Mucosa of stomach (tissue), 1 donor: Measurements from ENCODE around the gene LINC01488.

Experiments
- H3K27me3 ChIP-seq: one replicate; pipeline ENCODE4 v1.7.0; 2013; ENCODE audit warnings: mild to moderate bottlenecking, low read length; ENCODE audit not compliant: control insufficient read depth, insufficient read depth
- H3K36me3 ChIP-seq: one replicate; pipeline ENCODE4 v1.7.0; 2013; ENCODE audit warnings: low read length; ENCODE audit not compliant: control insufficient read depth, insufficient read depth
- H3K4me1 ChIP-seq: one replicate; pipeline ENCODE4 v1.7.0; 2013; ENCODE audit warnings: mild to moderate bottlenecking, low read length; ENCODE audit not compliant: control insufficient read depth, insufficient read depth
- H3K4me3 ChIP-seq: one replicate; pipeline ENCODE4 v1.7.0; 2013; ENCODE audit warnings: low read length
- H3K9ac ChIP-seq: one replicate; pipeline ENCODE4 v1.7.0; 2013; ENCODE audit warnings: mild to moderate bottlenecking, low read length, moderate library complexity
- H3K9me3 ChIP-seq: one replicate; pipeline ENCODE4 v1.7.0; 2013; ENCODE audit warnings: mild to moderate bottlenecking, low read length, moderate library complexity; ENCODE audit not compliant: control insufficient read depth
- donor health status: Pancreatic carcinoma.

LINC01488 gene

DNA sequence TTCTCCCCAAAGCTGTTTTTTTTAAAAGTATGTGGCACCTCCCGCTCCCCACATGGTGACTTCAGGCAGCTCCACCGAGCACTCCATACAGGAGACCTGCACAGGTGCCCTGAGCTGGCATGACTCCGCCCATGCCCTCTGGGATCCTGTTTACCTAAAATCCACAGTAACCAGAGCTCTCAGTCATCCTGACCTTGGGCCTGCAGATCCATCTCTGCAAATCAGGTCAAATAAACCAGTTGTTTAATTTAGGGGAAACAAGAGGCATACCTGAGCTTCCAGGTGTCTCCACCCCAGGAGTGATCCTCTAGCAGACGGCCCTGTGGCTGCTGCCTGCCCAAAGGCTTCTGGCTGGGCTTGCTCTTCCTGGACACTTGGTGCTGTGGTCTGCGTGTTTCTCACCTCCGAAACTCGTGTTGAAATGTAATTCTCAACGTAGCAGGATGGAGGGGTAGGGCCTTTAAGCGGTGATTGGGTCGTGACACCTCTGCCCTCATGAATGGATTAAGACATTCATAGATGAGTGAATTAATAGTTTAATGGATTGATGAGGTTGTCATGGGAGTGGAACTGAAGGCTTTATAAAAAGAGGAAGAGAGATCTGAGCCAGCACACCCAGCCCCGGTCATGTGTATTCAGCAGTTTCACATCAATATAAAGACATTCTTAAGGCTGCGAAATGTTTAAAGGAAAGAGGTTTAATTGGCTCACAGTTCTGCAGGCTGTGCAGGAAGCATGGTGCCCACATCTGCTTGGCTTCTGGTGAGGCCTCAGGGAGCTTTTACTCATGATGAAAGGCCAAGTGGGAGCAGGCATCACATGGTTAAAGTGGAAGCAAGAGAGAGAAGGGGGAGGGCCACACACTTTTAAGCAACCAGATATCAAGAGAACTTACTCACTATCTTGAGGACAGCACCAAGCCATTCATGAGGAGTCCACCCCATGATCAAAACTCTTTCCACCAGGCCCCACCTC, 34.1 kb downstream of the LINC01488 start:
- no peaks in the 10 kb centered on the region for H3K27me3 ChIP-seq
- H3K4me3 ChIP-seq, result no peak overlapping the region
- no peaks in the 10 kb centered on the region for H3K9me3 ChIP-seq
- H3K4me1 ChIP-seq, result peaks cover 5% of the 10 kb centered on the region
- H3K9ac ChIP-seq, result no peak overlapping the region
- H3K36me3 ChIP-seq, result no peaks in the 10 kb centered on the region

DNA sequence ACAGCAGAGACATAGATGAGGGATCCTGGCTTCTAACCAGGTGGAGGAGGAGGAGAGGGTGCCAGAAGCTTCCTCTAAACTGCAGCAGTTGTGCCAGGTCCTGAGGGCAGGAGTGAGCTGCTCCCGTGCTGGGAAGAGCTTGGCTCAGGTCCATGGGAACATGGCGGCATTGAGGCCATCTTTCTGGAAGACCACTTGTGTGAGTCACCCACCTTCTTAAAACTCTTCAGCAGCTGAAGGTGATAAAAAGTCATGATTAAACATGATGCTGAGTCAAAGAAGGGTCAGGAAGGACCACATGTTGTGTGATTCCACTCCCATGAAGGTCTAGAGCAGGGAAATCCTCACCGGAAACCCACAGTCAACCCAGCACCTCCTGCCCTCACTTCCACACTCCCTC, 35.1 kb downstream of the LINC01488 start:
- no peak overlapping the region for H3K9ac ChIP-seq
- H3K9me3 ChIP-seq, result no peaks in the 10 kb centered on the region
- H3K4me3 ChIP-seq, result no peak overlapping the region
- H3K4me1 ChIP-seq, result no peaks in the 10 kb centered on the region
- H3K27me3 ChIP-seq, result no peaks in the 10 kb centered on the region
- H3K36me3 ChIP-seq, result no peaks in the 10 kb centered on the region

DNA sequence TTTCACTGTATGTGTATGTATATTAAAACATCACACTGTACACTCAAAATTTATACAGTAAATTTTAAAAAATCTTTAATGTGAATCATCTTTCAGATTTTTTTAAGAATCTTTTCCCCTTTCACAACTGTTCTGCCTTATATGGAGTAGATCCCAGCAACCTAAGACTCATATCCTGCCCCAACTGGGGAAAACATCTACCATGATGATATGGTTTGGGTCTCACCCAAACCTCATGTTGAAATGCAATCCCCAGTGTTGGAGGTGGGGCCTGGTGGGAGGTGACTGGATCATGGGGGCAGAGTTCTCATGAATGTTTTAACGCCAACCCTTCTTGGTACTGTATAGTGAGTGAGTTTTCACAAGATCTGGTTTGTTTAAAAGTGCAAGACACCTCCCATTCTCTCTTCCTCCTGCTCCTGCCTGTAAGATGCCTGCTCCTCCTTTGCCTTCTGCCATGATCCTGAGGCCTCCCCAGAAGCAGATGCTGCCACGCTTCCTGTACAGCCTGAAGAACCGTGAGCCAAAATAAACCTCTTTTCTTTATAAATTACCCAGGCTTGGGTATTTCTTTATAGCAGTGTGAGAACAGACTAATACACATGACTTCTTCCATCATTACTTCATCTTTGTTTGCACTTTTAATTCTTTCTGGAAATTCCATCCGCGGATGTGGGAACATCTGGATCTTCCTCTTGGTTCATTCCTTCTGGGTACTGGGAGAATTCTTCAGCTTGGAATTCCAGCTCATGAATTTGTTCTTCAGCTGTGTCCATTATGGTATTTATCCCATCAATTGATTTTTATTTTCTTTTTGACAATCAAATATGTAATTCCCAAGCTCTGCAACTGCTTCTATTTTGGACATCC, 36.9 kb downstream of the LINC01488 start:
- Histone ChIP-seq H3K4me3 (no peak overlapping the region), H3K9me3 (no peaks in the 10 kb centered on the region), H3K27me3 (no peaks in the 10 kb centered on the region), H3K9ac (no peak overlapping the region), H3K4me1 (no peaks in the 10 kb centered on the region), H3K36me3 (no peaks in the 10 kb centered on the region)

DNA sequence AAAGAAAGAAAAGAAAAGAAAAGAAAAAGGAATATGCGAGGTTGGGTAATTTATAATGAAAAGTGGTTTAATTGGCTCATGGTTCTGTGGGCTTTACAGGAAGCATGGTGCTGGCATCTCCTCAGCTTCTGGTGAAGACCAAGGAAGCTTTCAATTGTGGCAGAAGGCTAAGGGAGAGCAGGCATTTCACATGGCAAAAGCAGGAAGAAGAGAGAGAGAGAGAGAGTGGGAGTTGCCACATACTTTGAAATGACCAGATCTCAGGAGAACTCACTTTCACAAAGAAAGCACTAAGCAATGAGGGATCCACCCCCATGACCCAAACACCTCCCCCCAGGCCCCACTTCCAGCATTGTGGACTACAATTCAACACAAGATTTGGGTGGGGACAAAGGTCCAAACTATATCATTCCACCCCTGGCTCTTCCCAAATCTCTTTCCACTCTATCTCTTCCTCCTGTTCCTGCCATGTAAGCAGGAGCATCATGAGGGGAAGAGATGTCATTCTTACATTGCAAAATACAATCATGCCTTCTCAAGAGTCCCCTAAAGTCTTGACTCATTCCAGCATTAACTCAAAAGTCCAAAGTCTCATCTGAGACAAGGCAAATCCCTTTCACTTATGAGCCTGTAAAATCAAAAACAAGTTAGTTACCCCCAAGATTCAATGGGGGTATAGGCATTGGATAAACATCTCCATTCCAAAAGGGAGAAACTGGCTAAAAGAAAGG, 38.9 kb downstream of the LINC01488 start:
- Histone ChIP-seq H3K9me3 (no peaks in the 10 kb centered on the region), H3K4me3 (no peak overlapping the region), H3K27me3 (peaks cover 4% of the 10 kb centered on the region), H3K36me3 (no peaks in the 10 kb centered on the region), H3K4me1 (no peaks in the 10 kb centered on the region), H3K9ac (no peak overlapping the region)

DNA sequence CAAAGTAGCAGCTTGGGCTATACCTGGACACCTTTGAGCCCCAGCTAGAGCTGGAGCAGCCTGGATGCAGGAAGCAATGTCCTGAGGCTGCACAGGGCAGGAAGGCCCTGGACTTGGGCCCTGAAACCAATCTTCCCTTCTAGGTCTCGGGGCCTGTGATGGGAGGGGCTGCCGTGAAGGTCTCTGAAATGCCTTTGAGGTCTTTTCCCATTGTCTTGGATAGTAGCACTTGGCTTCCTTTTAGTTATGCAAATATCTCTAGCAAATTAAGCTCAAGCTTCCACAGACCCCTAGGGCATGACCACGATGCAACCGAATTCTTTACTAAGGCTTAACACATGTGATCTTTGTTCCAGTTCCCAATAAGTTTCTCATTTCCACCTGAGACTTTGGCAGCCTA, 40.0 kb downstream of the LINC01488 start:
- H3K9me3 ChIP-seq, result no peaks in the 10 kb centered on the region
- H3K36me3 ChIP-seq, result no peaks in the 10 kb centered on the region
- no peaks in the 10 kb centered on the region for H3K4me1 ChIP-seq
- no peak overlapping the region for H3K9ac ChIP-seq
- H3K4me3 ChIP-seq, result no peak overlapping the region
- peaks cover 5% of the 10 kb centered on the region for H3K27me3 ChIP-seq

DNA sequence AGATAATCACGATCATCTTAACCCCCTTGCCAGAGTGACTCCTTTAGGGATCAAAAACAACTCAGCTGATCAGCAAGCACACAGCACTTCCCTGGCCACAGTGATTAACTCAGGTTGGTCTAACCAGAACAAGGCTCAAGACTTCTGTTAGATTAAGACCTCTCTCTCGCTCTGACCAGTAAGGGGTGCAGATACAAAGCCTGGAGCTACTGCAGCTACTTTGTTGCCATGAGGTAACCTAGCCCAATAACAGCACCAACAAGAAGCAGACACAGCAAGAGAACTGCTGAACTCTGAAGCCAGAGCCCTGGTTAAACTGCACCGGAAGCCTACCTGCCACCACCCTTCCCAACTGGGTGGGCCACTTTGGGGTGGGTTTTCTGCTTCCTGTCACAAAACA, 42.0 kb downstream of the LINC01488 start:
- no peak overlapping the region for H3K4me3 ChIP-seq
- H3K36me3 ChIP-seq, result no peaks in the 10 kb centered on the region
- H3K9ac ChIP-seq, result no peak overlapping the region
- H3K4me1 ChIP-seq, result no peaks in the 10 kb centered on the region
- no peaks in the 10 kb centered on the region for H3K9me3 ChIP-seq
- H3K27me3 ChIP-seq, result peaks cover 5% of the 10 kb centered on the region

DNA sequence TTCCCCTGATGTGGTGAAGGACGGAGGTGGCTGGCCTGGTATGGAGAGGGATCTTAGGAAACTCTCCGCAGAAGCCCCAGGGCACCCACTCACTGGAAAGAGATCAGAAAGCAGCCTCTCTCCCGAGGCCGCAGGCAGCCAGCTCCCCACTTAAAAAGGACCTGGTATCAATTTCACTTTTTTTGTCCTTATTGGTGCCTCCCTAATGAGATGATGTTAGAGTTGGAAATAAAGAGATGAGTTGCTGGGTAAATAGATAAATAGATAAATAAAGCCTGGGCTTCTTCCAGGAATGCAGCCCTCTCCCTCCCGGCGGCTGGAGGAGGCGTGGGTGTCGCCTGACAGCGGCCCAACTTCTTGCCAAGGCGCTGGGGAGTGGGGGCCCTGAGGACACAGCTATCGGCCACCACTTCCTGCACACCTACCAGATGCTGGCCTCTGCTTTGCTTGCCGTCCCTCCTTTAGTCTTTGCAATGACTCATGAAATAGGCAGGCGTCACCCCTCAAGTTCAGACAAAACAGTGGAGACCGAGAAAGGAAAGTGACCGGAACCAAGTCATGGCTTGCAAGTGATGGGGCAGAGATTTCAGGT, 42.9 kb downstream of the LINC01488 start:
- no peak overlapping the region for H3K4me3 ChIP-seq
- no peaks in the 10 kb centered on the region for H3K9me3 ChIP-seq
- no peaks in the 10 kb centered on the region for H3K36me3 ChIP-seq
- H3K9ac ChIP-seq, result no peak overlapping the region
- no peaks in the 10 kb centered on the region for H3K4me1 ChIP-seq
- peaks cover 5% of the 10 kb centered on the region for H3K27me3 ChIP-seq

DNA sequence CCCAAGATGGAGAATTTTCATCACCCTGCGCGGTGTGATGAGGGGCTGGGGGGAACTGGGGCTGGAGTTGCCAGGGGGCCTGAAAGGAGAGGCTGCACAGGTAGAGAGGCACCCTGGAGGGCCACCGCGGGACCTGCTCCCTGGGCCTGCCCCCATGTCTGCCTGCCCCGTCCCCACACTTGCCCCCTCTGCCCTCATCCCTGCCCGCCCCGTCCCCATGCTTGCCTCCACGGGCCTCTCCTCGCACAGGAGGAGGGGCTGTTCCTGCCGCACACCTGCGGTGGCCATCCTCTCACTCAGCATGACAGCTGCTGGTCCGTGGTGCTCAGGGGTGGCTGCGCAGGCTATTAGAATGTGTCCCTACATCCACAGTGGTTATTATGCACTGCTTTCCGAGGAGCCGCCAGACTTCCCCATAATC, 43.5 kb downstream of the LINC01488 start:
- H3K27me3 ChIP-seq, result peaks cover 5% of the 10 kb centered on the region
- H3K36me3 ChIP-seq, result no peaks in the 10 kb centered on the region
- H3K9me3 ChIP-seq, result no peaks in the 10 kb centered on the region
- no peak overlapping the region for H3K9ac ChIP-seq
- H3K4me3 ChIP-seq, result no peak overlapping the region
- no peaks in the 10 kb centered on the region for H3K4me1 ChIP-seq

DNA sequence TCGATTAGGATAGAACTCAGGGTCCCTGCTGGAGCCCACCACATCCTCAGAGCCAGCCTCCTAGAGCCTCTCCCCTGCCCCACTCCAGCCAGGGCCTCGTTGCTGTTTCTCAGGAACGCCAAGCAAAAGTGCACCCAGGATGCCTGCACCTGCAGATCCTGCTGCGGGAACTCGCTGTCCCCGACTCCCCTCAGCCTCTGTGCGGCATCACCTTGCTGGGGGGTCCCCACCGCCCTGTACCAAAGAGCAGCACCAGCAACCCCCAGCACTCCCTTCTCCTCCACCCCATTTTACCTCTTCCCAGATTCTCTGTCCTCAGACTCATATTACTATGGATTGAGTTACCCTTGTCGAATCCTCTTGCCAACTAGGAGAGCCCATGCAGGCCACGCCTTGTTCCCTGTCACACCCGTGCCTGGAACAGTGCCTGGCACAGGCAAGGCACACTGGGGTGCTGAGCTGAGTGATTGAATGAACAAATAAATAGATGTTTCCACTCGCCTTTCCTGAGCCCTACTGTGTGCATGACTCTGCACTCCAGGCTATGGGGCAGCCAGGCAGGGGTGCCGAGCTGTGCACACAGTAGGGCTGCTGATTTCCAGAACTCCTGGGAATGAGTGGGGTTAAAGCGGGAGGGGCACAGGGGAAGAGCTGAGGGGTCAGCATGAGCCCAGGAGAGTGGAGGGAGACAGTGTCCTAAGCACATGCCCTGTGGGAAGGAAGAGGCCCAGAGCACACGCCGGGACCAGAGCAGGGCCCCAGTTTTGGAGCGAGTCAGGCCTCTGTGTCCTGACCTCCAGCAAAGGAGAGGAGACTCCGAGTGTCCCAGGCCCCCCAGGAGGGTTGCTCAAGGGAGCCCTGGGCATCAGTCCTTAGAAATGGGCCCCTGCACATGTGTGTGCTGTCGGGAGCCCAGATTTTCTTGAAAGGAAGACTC, 44.3 kb downstream of the LINC01488 start:
- H3K9me3 ChIP-seq, result no peaks in the 10 kb centered on the region
- H3K9ac ChIP-seq, result no peak overlapping the region
- no peak overlapping the region for H3K4me3 ChIP-seq
- no peaks in the 10 kb centered on the region for H3K36me3 ChIP-seq
- H3K27me3 ChIP-seq, result peaks cover 5% of the 10 kb centered on the region
- H3K4me1 ChIP-seq, result no peaks in the 10 kb centered on the region

DNA sequence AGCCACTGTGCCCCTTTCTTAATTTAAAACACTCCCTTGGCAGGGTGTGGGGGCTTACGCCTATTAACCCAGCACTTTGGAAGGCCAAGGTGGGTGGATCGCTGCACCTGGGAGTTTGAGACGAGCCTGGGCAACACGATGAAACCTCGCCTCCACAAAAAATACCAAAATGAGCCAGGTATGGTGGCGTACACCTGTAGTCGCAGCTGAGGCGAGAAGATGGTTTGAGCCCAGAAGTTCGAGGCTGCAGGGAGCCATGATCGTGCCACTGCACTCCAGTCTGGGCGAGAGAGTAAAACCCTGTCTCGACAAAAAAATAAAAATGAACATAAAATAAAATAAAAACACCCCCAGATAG, 45.0 kb downstream of the LINC01488 start:
- H3K9me3 ChIP-seq, result no peaks in the 10 kb centered on the region
- no peak overlapping the region for H3K4me3 ChIP-seq
- peaks cover 11% of the 10 kb centered on the region for H3K27me3 ChIP-seq
- no peak overlapping the region for H3K9ac ChIP-seq
- H3K36me3 ChIP-seq, result no peaks in the 10 kb centered on the region
- no peaks in the 10 kb centered on the region for H3K4me1 ChIP-seq

DNA sequence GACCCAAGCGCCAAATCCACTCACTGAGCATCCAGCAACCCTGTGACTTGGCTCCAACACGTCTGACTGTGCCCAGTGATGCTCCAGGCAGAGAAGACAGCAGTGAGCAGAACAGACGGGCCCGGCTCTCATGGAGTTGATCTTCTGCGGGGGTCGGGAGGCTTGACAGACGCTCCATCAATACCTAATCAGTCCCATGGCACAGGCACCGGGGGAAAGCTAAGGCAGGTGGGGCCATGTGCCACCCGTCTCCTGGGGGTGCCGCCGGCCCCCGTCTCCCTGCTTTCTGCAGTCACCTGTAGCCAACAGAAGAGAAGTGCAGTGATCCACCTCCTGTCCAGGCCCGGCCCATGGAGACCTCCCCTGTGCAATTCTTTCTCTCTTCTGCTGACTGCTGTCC, 47.5 kb downstream of the LINC01488 start:
- Histone ChIP-seq H3K9me3 (no peaks in the 10 kb centered on the region), H3K4me3 (no peak overlapping the region), H3K4me1 (no peaks in the 10 kb centered on the region), H3K9ac (no peak overlapping the region), H3K36me3 (no peaks in the 10 kb centered on the region), H3K27me3 (peaks cover 15% of the 10 kb centered on the region)
